Kidney (tissue), 14 donors: ENCODE measurements around the gene AHDC1. TPM values are rescaled to one million over a fixed set of nuclear protein-coding genes. Genes with fewer than 3 reads are reported as not detected.

Experiments used
- DNase-seq, 5 donors: peaks; one replicate each; pipeline ENCODE4 v3.0.0-alpha.2; 2013 to 2020
- FAIRE-seq: peaks from 2 replicates; lab custom pipeline; 2012; peaks lifted over from hg19 to GRCh38; lab: Jason Lieb, UNC
- H3K27ac ChIP-seq, 2 donors: one replicate each; pipeline ENCODE4 v1.7.0; 2013; ENCODE audit warnings: low read depth in 2 of 2, low read length in 2 of 2, inconsistent platforms in 1 of 2
- H3K27me3 ChIP-seq: one replicate; pipeline ENCODE4 v1.7.1; 2013; ENCODE audit warnings: low read length, inconsistent platforms; ENCODE audit not compliant: control insufficient read depth, insufficient read depth
- H3K36me3 ChIP-seq, 3 donors: one replicate each; pipeline versions ENCODE4 v1.7.0 to v1.7.1; 2013; ENCODE audit warnings: low read length in 3 of 3, control low read depth in 1 of 3, inconsistent platforms in 1 of 3; ENCODE audit not compliant: insufficient read depth in 3 of 3, control insufficient read depth in 2 of 3
- H3K4me1 ChIP-seq, 3 donors: one replicate each; pipeline versions ENCODE4 v1.7.0 to v1.7.1; 2013; ENCODE audit warnings: low read length in 3 of 3, inconsistent platforms in 1 of 3, low read depth in 1 of 3; ENCODE audit not compliant: control insufficient read depth in 2 of 3, insufficient read depth in 2 of 3
- H3K4me3 ChIP-seq, 3 donors: one replicate each; pipeline versions ENCODE4 v1.7.0 to v1.8.1; 2013; ENCODE audit warnings: low read length in 3 of 3, control low read depth in 1 of 3, inconsistent platforms in 1 of 3
- H3K9ac ChIP-seq, 3 donors: one replicate each; pipeline versions ENCODE4 v1.7.0 to v1.7.1; 2013; ENCODE audit warnings: low read length in 3 of 3, control low read depth in 1 of 3, inconsistent platforms in 1 of 3
- H3K9me3 ChIP-seq, 3 donors: one replicate each; pipeline versions ENCODE4 v1.7.0 to v1.7.1; 2013; ENCODE audit warnings: low read length in 3 of 3, control low read depth in 1 of 3, inconsistent platforms in 1 of 3; ENCODE audit not compliant: control insufficient read depth in 2 of 3, insufficient read depth in 1 of 3
- intact Hi-C: fragments of 100-400 bp; cut with DNase I; formaldehyde crosslinking; loops from one replicate; pipeline ENCODE4 v1.11.1; 2022
- polyA plus RNA-seq: library from polyadenylated mRNA; stranded (reverse); fragments of 350-450 nt; fragmentation: Illumina TruSeq; extraction: RNeasy Lipid Tissue Mini Kit (QIAGEN cat#74804); gene quantifications from one replicate; pipeline ENCODE4 v1.2.3, GENCODE V29; 2014; ENCODE audit warnings: low read depth, low replicate concordance; ENCODE audit not compliant: insufficient read depth
- total RNA-seq: library from RNA; stranded (reverse); fragmentation: NEBNext Ultra II Directional; extraction: Animal tissue kit (Norgen Biotek cat#: 25700); gene quantifications from one replicate; pipeline ENCODE4 v1.2.1, GENCODE V29; 2021
- TF ChIP-seq, protein P1 (sequence below): IDR thresholded peaks from 3 replicates; pipeline ENCODE4 v1.5.1; 2012; ENCODE audit warnings: mild to moderate bottlenecking, moderate library complexity, borderline replicate concordance; ENCODE audit not compliant: insufficient read depth; ENCODE audit errors: extremely low read depth
- donor health status: control.
- donor health status: control.
- donor health status: control.
- donor health status: control.
- donor health status: control.
- donor health status: DM: yes; HTN: yes; CAD: no.
- donor health status: Normal renal cell carcinoma (clear cell type).

The AHDC1 gene
- total and polyA plus RNA-seq, 2 donors from 2014 or later = 8.5 to 48.2 TPM

- peak in 2 of 5 donors; percentile 43 to 60 for DNase-seq
- Histone ChIP-seq H3K4me1 (peaks cover 7 to 44% (median 30%) of the 10 kb centered on the region in 3 donors), H3K27ac (peak overlapping the region in 1 of 2 donors; percentile 13), H3K4me3 (no peak overlapping the region), H3K9ac (no peak overlapping the region), H3K27me3 (no peaks in the 10 kb centered on the region), H3K9me3 (no peaks in the 10 kb centered on the region), H3K36me3 (no peaks in the 10 kb centered on the region)
- intact Hi-C loops = no loop called here
- TF ChIP-seq, protein P1, sequence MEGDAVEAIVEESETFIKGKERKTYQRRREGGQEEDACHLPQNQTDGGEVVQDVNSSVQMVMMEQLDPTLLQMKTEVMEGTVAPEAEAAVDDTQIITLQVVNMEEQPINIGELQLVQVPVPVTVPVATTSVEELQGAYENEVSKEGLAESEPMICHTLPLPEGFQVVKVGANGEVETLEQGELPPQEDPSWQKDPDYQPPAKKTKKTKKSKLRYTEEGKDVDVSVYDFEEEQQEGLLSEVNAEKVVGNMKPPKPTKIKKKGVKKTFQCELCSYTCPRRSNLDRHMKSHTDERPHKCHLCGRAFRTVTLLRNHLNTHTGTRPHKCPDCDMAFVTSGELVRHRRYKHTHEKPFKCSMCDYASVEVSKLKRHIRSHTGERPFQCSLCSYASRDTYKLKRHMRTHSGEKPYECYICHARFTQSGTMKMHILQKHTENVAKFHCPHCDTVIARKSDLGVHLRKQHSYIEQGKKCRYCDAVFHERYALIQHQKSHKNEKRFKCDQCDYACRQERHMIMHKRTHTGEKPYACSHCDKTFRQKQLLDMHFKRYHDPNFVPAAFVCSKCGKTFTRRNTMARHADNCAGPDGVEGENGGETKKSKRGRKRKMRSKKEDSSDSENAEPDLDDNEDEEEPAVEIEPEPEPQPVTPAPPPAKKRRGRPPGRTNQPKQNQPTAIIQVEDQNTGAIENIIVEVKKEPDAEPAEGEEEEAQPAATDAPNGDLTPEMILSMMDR = no peak
- no peak for FAIRE-seq
Measured at GRCh38 chr1:27577504-27578188, 26.3 kb downstream of the AHDC1 start.

DNA sequence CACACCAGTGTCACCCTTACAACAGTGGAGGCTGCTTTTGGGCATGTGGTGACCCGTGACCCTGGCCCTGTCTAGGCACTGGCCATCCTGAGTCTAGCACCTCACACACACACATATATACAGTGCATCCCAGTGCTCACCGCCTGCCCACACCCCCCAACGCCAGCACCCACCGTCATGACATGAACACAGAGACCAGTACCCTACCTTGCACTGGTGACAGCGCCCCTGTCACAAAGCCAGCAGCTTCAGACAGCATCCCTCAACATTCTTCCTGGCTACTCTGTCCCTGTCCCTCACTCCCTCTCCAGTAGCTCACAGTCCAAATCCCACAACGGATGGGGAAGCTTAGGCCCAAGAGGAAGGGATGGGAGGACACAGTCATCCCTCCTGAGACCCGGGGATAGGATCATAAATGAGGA, 27.1 kb downstream of the AHDC1 start:
- TF ChIP-seq, protein P1 = no peak
- no peak for FAIRE-seq
- Histone ChIP-seq H3K9me3 (no peaks in the 10 kb centered on the region), H3K27me3 (no peaks in the 10 kb centered on the region), H3K9ac (peak overlapping the region in 1 of 3 donors; percentile 37), H3K27ac (peak overlapping the region in 1 of 2 donors; percentile 75), H3K36me3 (no peaks in the 10 kb centered on the region), H3K4me1 (peaks cover 11 to 50% (median 36%) of the 10 kb centered on the region in 3 donors), H3K4me3 (no peak overlapping the region)
- intact Hi-C loops = no loop called here
- peak in 2 of 5 donors; percentile 14 to 63 for DNase-seq

- H3K36me3 ChIP-seq = no peaks in the 10 kb centered on the region
- peak overlapping the region; percentile 55 to 88 for H3K27ac ChIP-seq
- H3K9me3 ChIP-seq = no peaks in the 10 kb centered on the region
- H3K4me1 ChIP-seq = peaks cover 15 to 51% (median 35%) of the 10 kb centered on the region in 3 donors
- intact Hi-C loops = no loop called here
- H3K4me3 ChIP-seq = peak overlapping the region in 2 of 3 donors; percentile 10 to 35
- FAIRE-seq = no peak
- peak; percentile 82 to 90 (median 86) for DNase-seq
- H3K9ac ChIP-seq = peak overlapping the region in 1 of 3 donors; percentile 37
- TF ChIP-seq, protein P1 = no peak
- H3K27me3 ChIP-seq = no peaks in the 10 kb centered on the region
Measured at GRCh38 chr1:27575840-27576331, 28.1 kb downstream of the AHDC1 start.
